ENCODE measurements around the gene ADAMTS4. TPM values are rescaled to one million over a fixed set of nuclear protein-coding genes. Genes with fewer than 3 reads are reported as not detected.
A peak's percentile ranks its signal among the peaks of the same experiment; 100 is the strongest.

Gene ADAMTS4
- total and polyA plus RNA-seq, 2 donors (not counting 1 experiment from before 2014, with no cell fraction given), result 1.0 to 1.3 TPM

DNA sequence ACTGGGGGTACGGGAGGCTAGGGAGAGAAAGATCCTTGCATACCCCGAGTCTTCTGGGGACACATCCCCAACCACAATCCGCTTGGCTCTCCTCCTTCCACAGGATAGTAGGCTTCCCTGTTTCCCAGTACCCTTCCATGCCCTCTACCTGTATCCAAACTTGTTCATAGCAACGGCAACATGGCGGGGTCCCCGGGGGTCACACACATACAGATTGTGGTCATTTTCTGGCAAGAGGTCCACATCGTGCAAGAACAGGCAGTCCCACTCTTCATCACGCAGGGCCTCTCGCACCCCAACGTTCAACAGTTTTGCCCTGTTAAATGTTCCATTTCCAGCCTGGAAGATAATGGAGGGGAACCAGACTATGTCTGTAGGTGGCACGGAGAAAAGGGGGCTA lies 25.1 kb downstream of the ADAMTS4 start:
- no peaks in the 10 kb centered on the region for H3K9me3 ChIP-seq (ENCODE audit: control insufficient read depth, insufficient read depth, low read depth, low read length)
- no peak overlapping the region for H2AFZ ChIP-seq (ENCODE audit: low read length)
- H4K20me1 ChIP-seq (ENCODE audit: control insufficient read depth, extremely low read depth, insufficient read depth, low read length), result no peaks in the 10 kb centered on the region
- no peak overlapping the region for H3K4me3 ChIP-seq (replicated peaks in 1 of 4; ENCODE audit: control extremely low read depth in 1 of 4, insufficient read depth in 1 of 4, low read depth in 3 of 4, low read length in 4 of 4)
- H3K4me2 ChIP-seq (ENCODE audit: extremely low read depth, insufficient read depth, low read length), result no peak overlapping the region
- H3K4me1 ChIP-seq (ENCODE audit: control insufficient read depth, extremely low read depth, insufficient read depth, low read length), result peaks cover 16% of the 10 kb centered on the region
- H3K79me2 ChIP-seq (ENCODE audit: control insufficient read depth, insufficient read depth, low read length), result peaks cover 6% of the 10 kb centered on the region
- H3K27ac ChIP-seq (ENCODE audit: insufficient read depth, low read length), result peak overlapping the region; percentile 80
- TF ChIP-seq EZH2 (IDR thresholded peaks at IDR 0.05; ENCODE audit: low read length, missing control alignments), result no peak
- TF ChIP-seq, protein P1, sequence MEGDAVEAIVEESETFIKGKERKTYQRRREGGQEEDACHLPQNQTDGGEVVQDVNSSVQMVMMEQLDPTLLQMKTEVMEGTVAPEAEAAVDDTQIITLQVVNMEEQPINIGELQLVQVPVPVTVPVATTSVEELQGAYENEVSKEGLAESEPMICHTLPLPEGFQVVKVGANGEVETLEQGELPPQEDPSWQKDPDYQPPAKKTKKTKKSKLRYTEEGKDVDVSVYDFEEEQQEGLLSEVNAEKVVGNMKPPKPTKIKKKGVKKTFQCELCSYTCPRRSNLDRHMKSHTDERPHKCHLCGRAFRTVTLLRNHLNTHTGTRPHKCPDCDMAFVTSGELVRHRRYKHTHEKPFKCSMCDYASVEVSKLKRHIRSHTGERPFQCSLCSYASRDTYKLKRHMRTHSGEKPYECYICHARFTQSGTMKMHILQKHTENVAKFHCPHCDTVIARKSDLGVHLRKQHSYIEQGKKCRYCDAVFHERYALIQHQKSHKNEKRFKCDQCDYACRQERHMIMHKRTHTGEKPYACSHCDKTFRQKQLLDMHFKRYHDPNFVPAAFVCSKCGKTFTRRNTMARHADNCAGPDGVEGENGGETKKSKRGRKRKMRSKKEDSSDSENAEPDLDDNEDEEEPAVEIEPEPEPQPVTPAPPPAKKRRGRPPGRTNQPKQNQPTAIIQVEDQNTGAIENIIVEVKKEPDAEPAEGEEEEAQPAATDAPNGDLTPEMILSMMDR (conservative IDR thresholded peaks at IDR 0.05 in 1 of 2, IDR thresholded peaks at IDR 0.05 in 1 of 2; ENCODE audit: low read depth in 1 of 2, low read length in 2 of 2), result no peak
- H3K36me3 ChIP-seq (ENCODE audit: control insufficient read depth, insufficient read depth, low read length), result peaks cover 9% of the 10 kb centered on the region
- no peak overlapping the region for H3K9ac ChIP-seq (ENCODE audit: insufficient read depth, low read length)
- H3K27me3 ChIP-seq (ENCODE audit: control insufficient read depth, insufficient read depth, low read length), result no peaks in the 10 kb centered on the region
- DNase-seq (ENCODE audit: low read depth in 2 of 2), result no peak

DNA sequence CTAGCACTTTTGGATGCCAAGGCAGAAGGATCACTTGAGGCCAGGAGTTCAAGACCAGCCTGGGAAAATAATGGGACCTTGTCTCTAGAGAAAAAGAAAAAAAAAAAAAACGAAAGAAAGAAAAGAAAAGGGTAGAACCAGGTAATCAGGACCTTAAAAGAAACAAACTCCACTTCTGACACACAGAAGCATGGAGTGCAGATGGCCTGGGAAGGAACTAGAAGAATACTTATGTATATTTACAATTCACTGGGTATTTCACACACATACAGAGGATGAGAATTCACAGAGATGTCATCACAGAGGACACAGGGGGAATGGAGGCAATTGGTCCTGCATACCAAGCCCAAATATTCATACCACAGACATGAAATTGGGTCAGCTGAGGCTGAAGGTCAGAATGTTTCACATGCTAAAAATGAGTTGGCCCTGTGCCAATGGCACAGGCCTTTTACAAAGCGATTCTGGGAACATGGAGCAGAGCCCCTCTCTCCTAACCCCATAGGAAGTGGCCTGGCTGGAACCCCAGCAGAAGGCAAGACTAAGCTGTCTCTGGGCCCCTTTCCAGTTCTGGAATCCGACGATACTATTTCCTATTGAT lies 26.0 kb downstream of the ADAMTS4 start:
- H3K9me3 ChIP-seq (ENCODE audit: control insufficient read depth, insufficient read depth, low read depth, low read length), result no peaks in the 10 kb centered on the region

DNA sequence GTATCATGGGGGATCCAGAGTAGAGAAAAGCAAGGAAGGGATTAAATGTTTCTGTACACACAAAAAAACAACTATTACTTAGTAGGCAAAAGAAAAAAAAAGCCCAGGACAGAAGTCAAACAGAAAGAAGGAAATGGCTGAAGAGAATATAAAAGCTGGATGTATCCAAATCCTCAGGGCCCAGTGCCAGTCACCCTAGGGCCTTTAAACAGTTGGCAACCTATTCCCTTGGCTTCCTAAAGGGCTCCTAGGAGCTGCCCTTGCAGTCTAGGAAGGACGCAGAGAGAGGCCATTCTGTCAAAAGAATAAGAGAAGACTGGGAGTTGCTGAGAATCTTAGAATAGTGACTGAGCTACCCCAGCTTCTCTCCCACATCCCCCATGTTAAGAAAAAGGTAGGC lies 26.5 kb downstream of the ADAMTS4 start:
- Histone ChIP-seq H3K9ac (ENCODE audit: insufficient read depth, low read length) (peak overlapping the region; percentile 26), H3K27me3 (ENCODE audit: control insufficient read depth, insufficient read depth, low read length) (no peaks in the 10 kb centered on the region), H3K4me1 (ENCODE audit: control insufficient read depth, extremely low read depth, insufficient read depth, low read length) (peaks cover 16% of the 10 kb centered on the region), H3K36me3 (ENCODE audit: control insufficient read depth, insufficient read depth, low read length) (peaks cover 9% of the 10 kb centered on the region), H2AFZ (ENCODE audit: low read length) (no peak overlapping the region), H3K4me3 (replicated peaks in 1 of 4; ENCODE audit: control extremely low read depth in 1 of 4, insufficient read depth in 1 of 4, low read depth in 3 of 4, low read length in 4 of 4) (no peak overlapping the region), H3K79me2 (ENCODE audit: control insufficient read depth, insufficient read depth, low read length) (peaks cover 6% of the 10 kb centered on the region), H4K20me1 (ENCODE audit: control insufficient read depth, extremely low read depth, insufficient read depth, low read length) (no peaks in the 10 kb centered on the region), H3K4me2 (ENCODE audit: extremely low read depth, insufficient read depth, low read length) (no peak overlapping the region), H3K27ac (ENCODE audit: insufficient read depth, low read length) (peak overlapping the region; percentile 74), H3K9me3 (ENCODE audit: control insufficient read depth, insufficient read depth, low read depth, low read length) (no peaks in the 10 kb centered on the region)
- DNase-seq (ENCODE audit: low read depth in 2 of 2), result no peak
- TF ChIP-seq, protein P1 (conservative IDR thresholded peaks at IDR 0.05 in 1 of 2, IDR thresholded peaks at IDR 0.05 in 1 of 2; ENCODE audit: low read depth in 1 of 2, low read length in 2 of 2), result no peak
- TF ChIP-seq EZH2 (IDR thresholded peaks at IDR 0.05; ENCODE audit: low read length, missing control alignments), result no peak

More for the DNA sequence above, 26.0 kb downstream of the ADAMTS4 start:
- DNase-seq (ENCODE audit: low read depth in 2 of 2), result peak; percentile 76 to 93
- Histone ChIP-seq H4K20me1 (ENCODE audit: control insufficient read depth, extremely low read depth, insufficient read depth, low read length) (no peaks in the 10 kb centered on the region), H3K9ac (ENCODE audit: insufficient read depth, low read length) (no peak overlapping the region), H2AFZ (ENCODE audit: low read length) (no peak overlapping the region), H3K4me3 (replicated peaks in 1 of 4; ENCODE audit: control extremely low read depth in 1 of 4, insufficient read depth in 1 of 4, low read depth in 3 of 4, low read length in 4 of 4) (no peak overlapping the region), H3K27me3 (ENCODE audit: control insufficient read depth, insufficient read depth, low read length) (no peaks in the 10 kb centered on the region), H3K36me3 (ENCODE audit: control insufficient read depth, insufficient read depth, low read length) (peaks cover 9% of the 10 kb centered on the region), H3K79me2 (ENCODE audit: control insufficient read depth, insufficient read depth, low read length) (peaks cover 6% of the 10 kb centered on the region), H3K27ac (ENCODE audit: insufficient read depth, low read length) (peak overlapping the region; percentile 80), H3K4me1 (ENCODE audit: control insufficient read depth, extremely low read depth, insufficient read depth, low read length) (peaks cover 16% of the 10 kb centered on the region), H3K4me2 (ENCODE audit: extremely low read depth, insufficient read depth, low read length) (no peak overlapping the region)
- TF ChIP-seq, protein P1 (conservative IDR thresholded peaks at IDR 0.05 in 1 of 2, IDR thresholded peaks at IDR 0.05 in 1 of 2; ENCODE audit: low read depth in 1 of 2, low read length in 2 of 2), result no peak
- no peak for TF ChIP-seq EZH2 (IDR thresholded peaks at IDR 0.05; ENCODE audit: low read length, missing control alignments)

All from fibroblast of lung (primary cell).